Suppressor macrophage (primary cell): ENCODE data around the gene TECPR1.
"Not testable (repeated sequence)": the region's sequence is repeated elsewhere in the genome, so short reads cannot be mapped to it uniquely, and the experiment has no call there.

Experiments
- DNase-seq, 4 experiments: peaks; one replicate each; pipeline ENCODE4 v3.0.0-alpha.2; 2020 to 2022

The TECPR1 gene

GRCh38 chr7:98224701-98225181 is 27.3 kb downstream of the TECPR1 start:
- no peak for DNase-seq

GRCh38 chr7:98223898-98224700 is 27.9 kb downstream of the TECPR1 start:
- DNase-seq = no peak

GRCh38 chr7:98223351-98223897 is 28.6 kb downstream of the TECPR1 start:
- DNase-seq = no peak

GRCh38 chr7:98222533-98223195 is 29.4 kb downstream of the TECPR1 start:
- DNase-seq = no peak

- DNase-seq = no peak
These were observed 30.2 kb downstream of the TECPR1 start for GRCh38 chr7:98221611-98222532.

- DNase-seq = not testable (repeated sequence)
These were observed 32.6 kb downstream of the TECPR1 start for GRCh38 chr7:98219382-98219781.

GRCh38 chr7:98217623-98218582 is 34.1 kb downstream of the TECPR1 start:
- peak; percentile 71 to 90 (median 82) for DNase-seq

GRCh38 chr7:98216941-98217622 is 35.0 kb downstream of the TECPR1 start:
- DNase-seq = no peak

GRCh38 chr7:98215561-98216495 is 36.2 kb downstream of the TECPR1 start:
- DNase-seq = no peak

GRCh38 chr7:98214811-98215321 is 37.2 kb downstream of the TECPR1 start:
- DNase-seq = no peak

- DNase-seq = no peak
These were observed 37.9 kb downstream of the TECPR1 start for GRCh38 chr7:98213888-98214810.

- DNase-seq = no peak
These were observed 38.6 kb downstream of the TECPR1 start for GRCh38 chr7:98213296-98213887.

- DNase-seq = no peak
These were observed 39.4 kb downstream of the TECPR1 start for GRCh38 chr7:98212532-98213041.

GRCh38 chr7:98211676-98212531 is 40.1 kb downstream of the TECPR1 start:
- DNase-seq = no peak

- DNase-seq = peak in 1 of 4 experiments; percentile 29
These were observed 40.8 kb downstream of the TECPR1 start, which contains the start of gene BHLHA15 for GRCh38 chr7:98211221-98211675. Gene BHLHA15 (plus strand): TSS chr7:98211439. CDS start chr7:98212310, 871 bp downstream.
